Measurements from ENCODE around the gene GTF2E1.

GTF2E1 gene

DNA sequence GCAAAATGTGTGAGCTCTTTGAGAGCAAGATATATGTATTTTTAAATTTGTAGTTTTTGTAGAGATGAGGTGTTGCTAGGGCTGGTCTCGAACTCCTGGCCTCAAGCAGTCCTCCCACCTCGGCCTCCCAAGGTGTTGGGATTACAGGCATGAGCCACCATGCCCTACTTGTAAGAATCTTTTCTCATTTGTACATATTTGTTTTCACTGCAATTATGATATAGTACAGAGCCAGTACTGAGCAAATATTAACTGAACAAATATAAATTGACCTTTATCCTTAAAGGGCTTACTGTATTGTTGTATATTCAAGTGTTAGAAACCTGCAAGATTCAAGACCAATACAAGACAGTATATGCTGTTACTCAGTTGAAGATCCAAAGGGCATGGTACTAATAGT, 53.4 kb downstream of the GTF2E1 start:
- no peak overlapping the region for H3K4me3 ChIP-seq (ENCODE audit: low read depth, low read length)
- TF ChIP-seq, protein P1, sequence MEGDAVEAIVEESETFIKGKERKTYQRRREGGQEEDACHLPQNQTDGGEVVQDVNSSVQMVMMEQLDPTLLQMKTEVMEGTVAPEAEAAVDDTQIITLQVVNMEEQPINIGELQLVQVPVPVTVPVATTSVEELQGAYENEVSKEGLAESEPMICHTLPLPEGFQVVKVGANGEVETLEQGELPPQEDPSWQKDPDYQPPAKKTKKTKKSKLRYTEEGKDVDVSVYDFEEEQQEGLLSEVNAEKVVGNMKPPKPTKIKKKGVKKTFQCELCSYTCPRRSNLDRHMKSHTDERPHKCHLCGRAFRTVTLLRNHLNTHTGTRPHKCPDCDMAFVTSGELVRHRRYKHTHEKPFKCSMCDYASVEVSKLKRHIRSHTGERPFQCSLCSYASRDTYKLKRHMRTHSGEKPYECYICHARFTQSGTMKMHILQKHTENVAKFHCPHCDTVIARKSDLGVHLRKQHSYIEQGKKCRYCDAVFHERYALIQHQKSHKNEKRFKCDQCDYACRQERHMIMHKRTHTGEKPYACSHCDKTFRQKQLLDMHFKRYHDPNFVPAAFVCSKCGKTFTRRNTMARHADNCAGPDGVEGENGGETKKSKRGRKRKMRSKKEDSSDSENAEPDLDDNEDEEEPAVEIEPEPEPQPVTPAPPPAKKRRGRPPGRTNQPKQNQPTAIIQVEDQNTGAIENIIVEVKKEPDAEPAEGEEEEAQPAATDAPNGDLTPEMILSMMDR (IDR thresholded peaks at IDR 0.05; ENCODE audit: low read depth, low read length, missing control alignments): no peak
- no peak for DNase-seq (ENCODE audit: low read depth)

DNA sequence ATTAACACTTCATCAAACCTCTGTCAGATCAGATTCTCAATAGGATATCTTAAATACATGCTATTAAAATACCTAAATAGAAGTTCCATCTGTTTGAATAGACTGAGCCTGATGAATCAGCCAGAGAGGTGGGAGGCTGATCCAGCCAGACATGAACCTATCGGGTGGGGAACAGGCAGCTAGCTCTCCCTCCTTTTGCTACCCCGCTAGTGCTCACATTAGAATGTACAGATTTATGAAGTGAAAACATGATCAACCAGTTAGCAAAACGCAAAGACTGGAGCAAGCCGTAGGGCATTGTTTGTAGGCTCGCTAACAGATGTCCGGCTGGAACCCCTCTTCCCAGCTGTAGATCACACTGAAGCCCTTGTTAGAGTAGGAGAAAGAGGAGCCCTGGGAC, 54.4 kb downstream of the GTF2E1 start:
- H3K4me3 ChIP-seq (ENCODE audit: low read depth, low read length): no peak overlapping the region
- TF ChIP-seq, protein P1 (IDR thresholded peaks at IDR 0.05; ENCODE audit: low read depth, low read length, missing control alignments): no peak
- DNase-seq (ENCODE audit: low read depth): no peak

DNA sequence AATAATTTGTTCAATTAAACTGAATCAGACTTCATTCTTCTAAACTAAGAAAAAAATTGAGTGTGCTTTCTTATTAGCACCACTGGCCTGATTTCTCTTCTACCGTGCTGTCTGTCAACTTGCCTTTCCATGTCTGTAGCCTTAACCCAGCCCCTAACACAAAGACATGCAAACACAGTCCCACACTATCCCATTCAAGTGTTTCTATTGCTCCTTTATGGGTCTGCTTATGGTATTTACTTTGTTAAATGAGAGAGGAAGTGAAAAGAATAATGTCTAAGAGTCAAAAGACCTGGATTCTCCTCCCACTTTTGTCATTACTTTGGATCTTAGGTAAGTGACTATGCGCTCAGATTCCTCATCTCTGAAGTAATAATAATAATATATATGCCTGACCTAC, 55.3 kb downstream of the GTF2E1 start:
- no peak for DNase-seq (ENCODE audit: low read depth)
- TF ChIP-seq, protein P1 (IDR thresholded peaks at IDR 0.05; ENCODE audit: low read depth, low read length, missing control alignments): no peak
- H3K4me3 ChIP-seq (ENCODE audit: low read depth, low read length): no peak overlapping the region

DNA sequence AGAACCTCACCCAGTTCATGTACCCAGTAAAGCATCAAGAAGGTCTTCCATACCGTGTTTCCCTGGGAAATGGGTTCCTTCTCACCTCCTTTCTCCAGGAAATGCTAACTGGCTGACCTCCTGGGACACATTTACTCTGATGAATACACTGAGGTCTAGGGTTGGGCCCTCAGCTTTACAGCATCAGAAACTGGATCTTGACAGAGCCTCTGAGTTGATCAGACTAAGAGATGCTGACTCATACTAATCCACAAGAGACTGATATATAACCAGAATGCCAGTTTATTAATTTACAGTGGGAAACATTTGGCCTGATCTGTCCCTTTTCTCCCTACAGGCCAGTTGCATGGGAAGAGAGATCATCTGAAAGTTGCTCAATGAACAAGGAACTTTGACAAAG, 55.8 kb downstream of the GTF2E1 start:
- DNase-seq (ENCODE audit: low read depth): no peak
- TF ChIP-seq, protein P1 (IDR thresholded peaks at IDR 0.05; ENCODE audit: low read depth, low read length, missing control alignments): no peak
- H3K4me3 ChIP-seq (ENCODE audit: low read depth, low read length): no peak overlapping the region

DNA sequence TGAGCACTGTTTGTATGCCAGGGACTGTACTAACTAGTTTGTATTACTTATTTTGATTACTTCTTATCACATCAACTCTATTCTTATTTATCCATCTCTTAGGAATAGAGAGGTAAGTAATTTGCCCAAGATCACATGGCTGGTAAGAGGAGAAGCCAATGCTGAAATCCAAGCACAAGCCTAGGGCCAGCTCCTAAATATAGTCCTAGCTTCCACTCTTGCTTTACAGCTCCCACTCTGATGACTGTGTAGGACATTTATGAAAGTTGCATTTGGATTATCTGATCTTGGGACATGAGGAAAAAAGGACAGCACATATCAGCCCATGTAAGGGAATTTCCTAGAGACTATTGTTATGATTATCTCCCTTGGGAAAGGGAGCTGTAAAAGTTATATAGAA, 58.1 kb downstream of the GTF2E1 start:
- H3K4me3 ChIP-seq (ENCODE audit: low read depth, low read length): no peak overlapping the region
- TF ChIP-seq, protein P1 (IDR thresholded peaks at IDR 0.05; ENCODE audit: low read depth, low read length, missing control alignments): no peak

DNA sequence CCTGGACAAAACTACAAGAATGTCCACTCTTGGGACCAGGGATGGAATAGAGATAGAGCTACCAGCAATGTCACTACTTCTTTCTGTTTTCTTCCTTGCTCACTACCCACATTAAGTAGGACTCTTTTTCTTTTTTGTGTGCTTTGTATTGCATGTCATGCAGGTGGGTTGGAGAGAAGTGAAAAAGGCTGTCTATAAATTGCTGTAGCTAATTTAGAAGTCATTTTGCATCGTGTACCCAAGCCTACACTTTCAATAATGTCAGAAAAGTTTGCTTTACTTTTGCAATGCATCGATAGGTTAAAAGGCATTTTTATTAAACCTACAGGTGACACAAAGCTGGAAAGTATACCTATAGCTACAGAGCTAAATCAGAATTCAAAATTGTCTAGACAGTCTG, 58.9 kb downstream of the GTF2E1 start:
- TF ChIP-seq, protein P1 (IDR thresholded peaks at IDR 0.05; ENCODE audit: low read depth, low read length, missing control alignments): no peak
- no peak overlapping the region for H3K4me3 ChIP-seq (ENCODE audit: low read depth, low read length)
- DNase-seq (ENCODE audit: low read depth): no peak

More for the DNA sequence above, 58.1 kb downstream of the GTF2E1 start:
- no peak for DNase-seq (ENCODE audit: low read depth)

DNA sequence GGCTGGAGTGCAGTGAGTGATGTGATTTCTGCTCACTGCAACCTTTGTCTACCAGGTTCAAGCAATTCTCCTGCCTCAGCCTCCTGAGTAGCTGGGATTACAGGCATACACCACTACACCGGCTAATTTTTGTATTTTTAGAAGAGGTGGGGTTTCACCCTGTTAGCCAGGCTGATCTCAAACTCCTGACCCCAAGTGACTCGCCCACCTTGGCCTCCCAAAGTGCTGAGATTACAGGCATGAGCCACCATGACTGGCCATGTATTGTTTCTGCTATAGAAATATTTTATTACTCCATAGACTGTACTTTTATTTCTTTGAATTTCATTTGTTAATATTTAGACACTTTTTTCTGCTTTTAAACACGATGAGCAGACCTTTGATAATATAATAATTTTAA, 60.4 kb downstream of the GTF2E1 start:
- DNase-seq (ENCODE audit: low read depth): no peak
- H3K4me3 ChIP-seq (ENCODE audit: low read depth, low read length): no peak overlapping the region
- TF ChIP-seq, protein P1 (IDR thresholded peaks at IDR 0.05; ENCODE audit: low read depth, low read length, missing control alignments): no peak

All from GM12864 (cell line).